PFSK-1 (cell line): ENCODE data around the gene SNX10.

Experiments
- FOXP2 ChIP-seq: optimal IDR thresholded peaks from 2 replicates; pipeline ENCODE3; 2011; ENCODE audit warnings: borderline replicate concordance, control low read depth, inconsistent platforms; ENCODE audit not compliant: insufficient read depth; ENCODE audit errors: extremely low read length, extremely low read depth
- POLR2AphosphoS5 ChIP-seq: IDR thresholded peaks from 2 replicates; pipeline ENCODE4 v1.6.1; 2012; ENCODE audit warnings: low read depth, mild to moderate bottlenecking, control low read depth, low read length, moderate library complexity
- REST ChIP-seq, 2 experiments: IDR thresholded peaks; 2 replicates each; pipeline versions ENCODE4 v1.6.1 to v1.8.0; 2011 to 2012; ENCODE audit warnings: low read depth in 2 of 2, low read length in 2 of 2, control low read depth in 1 of 2, inconsistent platforms in 1 of 2, mild to moderate bottlenecking in 1 of 2, moderate library complexity in 1 of 2; ENCODE audit not compliant: insufficient read depth in 1 of 2
- SIN3A ChIP-seq: IDR thresholded peaks from 2 replicates; pipeline ENCODE4 v1.6.1; 2012; ENCODE audit warnings: mild to moderate bottlenecking, low read length, moderate library complexity, borderline replicate concordance; ENCODE audit not compliant: insufficient read depth
- TAF1 ChIP-seq: IDR thresholded peaks from 2 replicates; pipeline ENCODE4 v1.6.1; 2012; ENCODE audit warnings: low read length, control low read depth, borderline replicate concordance; ENCODE audit not compliant: insufficient read depth

The SNX10 gene

GRCh38 chr7:26416004-26416403 lies 124.3 kb downstream of the SNX10 start:
- no peak for TF ChIP-seq FOXP2
- TF ChIP-seq TAF1, result no peak
- TF ChIP-seq POLR2AphosphoS5, result no peak
- TF ChIP-seq SIN3A, result no peak
- TF ChIP-seq REST (IDR thresholded peaks at IDR 0.05; ENCODE audit: insufficient read depth in 1 of 2, low read depth in 2 of 2, low read length in 2 of 2), result no peak

- no peak for TF ChIP-seq POLR2AphosphoS5
- TF ChIP-seq FOXP2, result no peak
- no peak for TF ChIP-seq SIN3A
- TF ChIP-seq REST (IDR thresholded peaks at IDR 0.05; ENCODE audit: insufficient read depth in 1 of 2, low read depth in 2 of 2, low read length in 2 of 2), result no peak
- no peak for TF ChIP-seq TAF1
Measured at GRCh38 chr7:26417911-26418413, 126.3 kb downstream of the SNX10 start.

GRCh38 chr7:26419198-26419597 lies 127.5 kb downstream of the SNX10 start:
- TF ChIP-seq TAF1, result no peak

DNA sequence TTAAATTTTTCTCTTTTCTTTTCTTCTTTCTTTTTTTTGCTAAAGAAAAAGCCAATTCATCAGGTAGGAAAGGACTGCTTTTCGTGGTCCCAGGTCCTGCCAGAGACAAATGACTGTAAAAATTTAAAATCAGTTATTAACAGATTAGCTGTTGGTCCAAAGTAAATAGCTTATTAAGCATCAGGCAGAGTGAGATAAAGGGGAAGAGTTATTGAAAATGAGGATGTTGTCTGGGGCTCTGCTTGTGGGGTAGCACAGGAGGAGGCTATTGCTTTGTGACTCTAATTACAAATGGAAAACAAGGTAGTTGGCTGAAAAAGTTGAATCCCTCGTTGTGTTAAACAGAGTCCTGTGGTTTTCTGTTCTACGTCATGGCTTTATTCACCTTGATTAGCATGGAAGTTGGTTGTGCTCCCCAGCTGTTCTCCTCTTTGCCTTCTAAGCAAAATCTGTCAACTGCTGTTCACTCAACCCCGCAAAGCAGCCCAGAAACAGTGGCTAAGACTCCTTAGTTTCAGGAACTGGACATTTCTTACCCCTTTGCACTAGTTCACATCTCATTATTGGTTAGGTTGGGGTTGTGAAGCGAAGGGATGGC lies 128.9 kb downstream of the SNX10 start:
- TF ChIP-seq TAF1 (no peak), REST (IDR thresholded peaks at IDR 0.05; ENCODE audit: insufficient read depth in 1 of 2, low read depth in 2 of 2, low read length in 2 of 2) (no peak), POLR2AphosphoS5 (no peak), FOXP2 (no peak), SIN3A (no peak)

- TF ChIP-seq REST (IDR thresholded peaks at IDR 0.05; ENCODE audit: insufficient read depth in 1 of 2, low read depth in 2 of 2, low read length in 2 of 2), result no peak
- TF ChIP-seq FOXP2, result no peak
- no peak for TF ChIP-seq SIN3A
Measured at GRCh38 chr7:26422761-26423160, 131.1 kb downstream of the SNX10 start.
